ENCODE measurements around the gene RELT.

DNA sequence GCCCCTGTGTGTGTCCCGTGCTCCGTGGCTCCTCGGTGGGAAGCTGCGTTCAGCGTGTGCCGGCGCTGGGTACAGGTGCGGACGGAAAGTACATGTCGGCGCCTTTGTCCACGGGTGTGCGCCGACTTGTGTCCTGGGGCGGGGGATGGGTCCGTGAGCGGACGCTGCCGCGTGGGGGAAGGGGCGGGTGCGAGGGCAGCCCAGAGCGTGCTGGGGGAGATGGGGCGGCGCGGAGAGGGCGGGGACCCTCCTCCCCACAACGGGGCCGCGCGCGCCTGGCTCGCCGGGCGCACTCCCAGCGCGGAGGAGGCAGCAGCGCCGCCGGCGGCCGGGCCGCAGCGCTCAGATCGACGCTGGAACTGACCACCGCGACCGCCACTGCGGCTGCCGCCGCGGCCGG is 33.6 kb upstream of the RELT start:
- TF ChIP-seq, protein P1, sequence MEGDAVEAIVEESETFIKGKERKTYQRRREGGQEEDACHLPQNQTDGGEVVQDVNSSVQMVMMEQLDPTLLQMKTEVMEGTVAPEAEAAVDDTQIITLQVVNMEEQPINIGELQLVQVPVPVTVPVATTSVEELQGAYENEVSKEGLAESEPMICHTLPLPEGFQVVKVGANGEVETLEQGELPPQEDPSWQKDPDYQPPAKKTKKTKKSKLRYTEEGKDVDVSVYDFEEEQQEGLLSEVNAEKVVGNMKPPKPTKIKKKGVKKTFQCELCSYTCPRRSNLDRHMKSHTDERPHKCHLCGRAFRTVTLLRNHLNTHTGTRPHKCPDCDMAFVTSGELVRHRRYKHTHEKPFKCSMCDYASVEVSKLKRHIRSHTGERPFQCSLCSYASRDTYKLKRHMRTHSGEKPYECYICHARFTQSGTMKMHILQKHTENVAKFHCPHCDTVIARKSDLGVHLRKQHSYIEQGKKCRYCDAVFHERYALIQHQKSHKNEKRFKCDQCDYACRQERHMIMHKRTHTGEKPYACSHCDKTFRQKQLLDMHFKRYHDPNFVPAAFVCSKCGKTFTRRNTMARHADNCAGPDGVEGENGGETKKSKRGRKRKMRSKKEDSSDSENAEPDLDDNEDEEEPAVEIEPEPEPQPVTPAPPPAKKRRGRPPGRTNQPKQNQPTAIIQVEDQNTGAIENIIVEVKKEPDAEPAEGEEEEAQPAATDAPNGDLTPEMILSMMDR (IDR thresholded peaks at IDR 0.05) = no peak
- TF ChIP-seq POLR2A (IDR thresholded peaks at IDR 0.05) = no peak

Data from ovary (tissue), 3 donors.